SU-DHL-6 (cell line): Measurements from ENCODE around the gene SCARB1.

Experiments
- H2AFZ ChIP-seq: fragments of 200-600 bp; sonication (generic); 2 replicates; pipeline ENCODE4 v1.6.1; 2014; ENCODE audit warnings: low read depth, mild to moderate bottlenecking, moderate library complexity, mixed read lengths, antibody characterized with exemption, low read length; ENCODE audit not compliant: severe bottlenecking
- H3F3A ChIP-seq: fragments of 200-600 bp; shearing (Covaris generic); 2 replicates; pipeline ENCODE4 v1.6.0; 2016; ENCODE audit warnings: antibody characterized with exemption, mild to moderate bottlenecking; ENCODE audit not compliant: insufficient read depth
- H3K27ac ChIP-seq: fragments of 200-600 bp; sonication (generic); 2 replicates; pipeline ENCODE4 v1.5.1; 2016; ENCODE audit warnings: low read depth, mild to moderate bottlenecking, low read length, moderate library complexity, mixed read lengths
- H3K27me3 ChIP-seq: fragments of 200-600 bp; sonication (generic), shearing (Covaris generic); 2 replicates; pipeline ENCODE4 v1.6.0; 2014; ENCODE audit warnings: mild to moderate bottlenecking, low read length
- H3K36me3 ChIP-seq: fragments of 200-600 bp; sonication (generic); 2 replicates; pipeline ENCODE4 v1.6.1; 2014; ENCODE audit warnings: mild to moderate bottlenecking, low read length, mixed read lengths
- H3K4me2 ChIP-seq: fragments of 300-600, 200-600 bp; shearing (Covaris generic), sonication (generic); 2 replicates; pipeline ENCODE4 v1.6.0; 2014; ENCODE audit warnings: low read length, low read depth, mild to moderate bottlenecking; ENCODE audit not compliant: poor library complexity, severe bottlenecking
- H3K4me3 ChIP-seq: fragments of 200-600 bp; sonication (generic); 2 replicates; pipeline ENCODE4 v1.5.1; 2014; ENCODE audit warnings: antibody characterized with exemption, low read length, mild to moderate bottlenecking, mixed read lengths; ENCODE audit not compliant: insufficient read depth, poor library complexity, severe bottlenecking
- H3K79me2 ChIP-seq: fragments of 200-600 bp; sonication (generic); 2 replicates; pipeline ENCODE4 v1.6.1; 2014; ENCODE audit warnings: mild to moderate bottlenecking, low read length, moderate library complexity; ENCODE audit not compliant: insufficient read depth
- H3K9ac ChIP-seq: fragments of 200-600 bp; sonication (generic); 2 replicates; pipeline ENCODE4 v1.7.0; 2014; ENCODE audit warnings: mild to moderate bottlenecking, low read length
- H3K9me2 ChIP-seq: fragments of 200-600 bp; sonication (generic); replicated peaks from 2 replicates; pipeline ENCODE4 v1.6.1; 2014; ENCODE audit warnings: low read length; ENCODE audit not compliant: insufficient read depth
- H3K9me3 ChIP-seq: fragments of 200-600 bp; sonication (generic); 2 replicates; pipeline ENCODE4 v1.6.1; 2014; ENCODE audit warnings: low read length, mixed read lengths; ENCODE audit not compliant: insufficient read depth
- H4K20me1 ChIP-seq: fragments of 200-600 bp; sonication (generic); 2 replicates; pipeline ENCODE4 v1.6.1; 2014; ENCODE audit warnings: low read depth, mild to moderate bottlenecking, antibody characterized with exemption, low read length, moderate library complexity, mixed read lengths
- CTCF ChIP-seq: fragments of 200-600 bp; sonication (generic); IDR thresholded peaks from one replicate; pipeline ENCODE4 v1.5.1; 2017; ENCODE audit warnings: antibody characterized with exemption, mild to moderate bottlenecking, low read length, moderate library complexity; ENCODE audit not compliant: insufficient read depth, poor library complexity, severe bottlenecking
- EZH2phosphoT487 ChIP-seq: fragments of 200-600 bp; sonication (generic), shearing (Covaris generic); conservative IDR thresholded peaks from 2 replicates; pipeline ENCODE4 v1.6.1; 2018; ENCODE audit warnings: mild to moderate bottlenecking, antibody characterized with exemption, low read length, moderate library complexity, mixed read lengths

SCARB1 gene

DNA sequence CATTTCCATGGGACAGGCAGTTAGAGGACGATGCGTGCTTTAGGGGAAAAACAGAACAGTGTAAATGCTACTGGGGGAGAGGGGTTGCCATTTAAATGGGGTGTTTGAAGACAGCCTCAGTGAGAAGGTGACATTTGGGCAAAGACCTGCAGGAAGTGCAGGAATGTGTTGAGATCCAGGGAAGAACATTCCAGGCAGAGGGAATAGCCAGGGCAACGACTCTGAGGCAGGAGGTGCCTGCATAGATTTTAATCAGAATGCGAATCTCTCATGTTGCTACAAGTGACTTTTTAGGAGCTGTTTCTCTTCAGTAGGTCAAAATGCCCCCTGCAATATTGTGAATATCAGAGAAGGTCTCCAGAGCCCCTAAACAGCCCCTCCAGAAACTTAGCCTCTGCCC lies 7.6 kb upstream of the SCARB1 start:
- Histone ChIP-seq H3K79me2 (no peaks in the 10 kb centered on the region), H3K9ac (no peak overlapping the region), H4K20me1 (no peaks in the 10 kb centered on the region), H3K4me2 (no peak overlapping the region), H3K4me3 (no peak overlapping the region), H3K36me3 (no peaks in the 10 kb centered on the region), H3K9me3 (no peaks in the 10 kb centered on the region), H3F3A (no peaks in the 10 kb centered on the region), H3K9me2 (no peaks in the 10 kb centered on the region), H3K27me3 (no peaks in the 10 kb centered on the region), H3K27ac (no peak overlapping the region), H2AFZ (no peak overlapping the region)
- TF ChIP-seq CTCF (no peak), EZH2phosphoT487 (no peak)

- no peaks in the 10 kb centered on the region for H3K9me2 ChIP-seq
- no peaks in the 10 kb centered on the region for H3K36me3 ChIP-seq
- TF ChIP-seq CTCF (no peak), EZH2phosphoT487 (no peak)
- H3K27ac ChIP-seq, result no peak overlapping the region
- H2AFZ ChIP-seq, result no peak overlapping the region
- no peaks in the 10 kb centered on the region for H3F3A ChIP-seq
- H3K4me3 ChIP-seq, result no peak overlapping the region
- H3K4me2 ChIP-seq, result no peak overlapping the region
- no peaks in the 10 kb centered on the region for H3K79me2 ChIP-seq
- no peak overlapping the region for H3K9ac ChIP-seq
- no peaks in the 10 kb centered on the region for H3K9me3 ChIP-seq
- no peaks in the 10 kb centered on the region for H3K27me3 ChIP-seq
- no peaks in the 10 kb centered on the region for H4K20me1 ChIP-seq
Measured at GRCh38 chr12:124870515-124870914, 6.9 kb upstream of the SCARB1 start.

DNA sequence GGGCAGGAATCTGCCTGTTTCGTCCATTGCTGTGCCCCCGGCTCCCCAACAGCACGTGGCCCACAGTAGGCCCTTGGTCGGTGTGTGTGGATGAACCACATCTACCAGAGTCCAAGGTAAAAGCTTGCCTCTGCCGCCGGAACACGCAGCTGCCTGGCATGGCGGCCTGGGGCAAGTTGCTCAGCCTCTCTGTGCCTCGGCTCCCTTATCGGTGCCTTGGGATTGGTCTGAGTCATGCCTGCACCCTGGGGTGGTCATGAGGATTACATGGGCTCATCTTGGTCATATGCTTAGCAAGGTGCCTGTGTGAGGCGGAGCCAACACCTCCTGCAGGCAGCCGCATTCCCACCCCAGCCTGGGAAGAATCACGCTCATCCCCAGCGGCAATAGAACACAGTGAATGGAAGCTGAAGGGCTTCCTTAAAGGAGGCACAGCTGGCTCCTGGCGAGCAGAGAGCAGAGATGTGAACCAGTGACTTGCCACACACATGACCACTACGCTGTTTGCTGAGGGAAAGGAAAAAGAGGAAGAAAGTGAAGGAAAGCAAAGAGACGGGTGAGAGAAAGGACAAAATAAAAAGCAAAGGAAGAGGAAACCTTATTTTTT lies 5.5 kb upstream of the SCARB1 start:
- Histone ChIP-seq H3K4me3 (no peak overlapping the region), H4K20me1 (no peaks in the 10 kb centered on the region), H3K36me3 (no peaks in the 10 kb centered on the region), H3K9me3 (no peaks in the 10 kb centered on the region), H3K9me2 (no peaks in the 10 kb centered on the region), H3K9ac (no peak overlapping the region), H3K27ac (no peak overlapping the region), H3K27me3 (no peaks in the 10 kb centered on the region), H3K79me2 (no peaks in the 10 kb centered on the region), H3F3A (no peaks in the 10 kb centered on the region), H2AFZ (no peak overlapping the region), H3K4me2 (no peak overlapping the region)
- no peak for TF ChIP-seq CTCF
- no peak for TF ChIP-seq EZH2phosphoT487
